RWPE2 (cell line): ENCODE measurements around the gene RAB24.

Source experiments
- ATAC-seq: fragments of 200-7000 bp; cut with Tn5 transposase; 3 replicates; pipeline ENCODE4 v1.9.1; 2021; ENCODE audit warnings: low read depth
- DNase-seq: peaks from one replicate; pipeline ENCODE4 v3.0.0-alpha.2; 2020; ENCODE audit warnings: low spot score
- H3K27ac ChIP-seq: fragments of 450-650 bp; 2 replicates; pipeline ENCODE4 v1.5.1; 2017; ENCODE audit warnings: mild to moderate bottlenecking; ENCODE audit not compliant: poor library complexity, severe bottlenecking
- H3K27me3 ChIP-seq: fragments of 250-450 bp; sonication (Bioruptor Pico); 2 replicates; pipeline ENCODE4 v1.5.1; 2021; ENCODE audit warnings: mild to moderate bottlenecking, moderate library complexity; ENCODE audit not compliant: insufficient read depth, poor library complexity, severe bottlenecking
- H3K36me3 ChIP-seq: fragments of 250-450 bp; sonication (Bioruptor Pico); 2 replicates; pipeline ENCODE4 v1.5.1; 2020; ENCODE audit warnings: low read depth, mild to moderate bottlenecking, moderate library complexity
- H3K4me1 ChIP-seq: fragments of 250-450 bp; sonication (Bioruptor Pico); 2 replicates; pipeline ENCODE4 v1.5.1; 2021; ENCODE audit warnings: mild to moderate bottlenecking, moderate library complexity; ENCODE audit not compliant: insufficient read depth, poor library complexity, severe bottlenecking
- H3K4me3 ChIP-seq: fragments of 250-450 bp; sonication (Bioruptor Pico); 2 replicates; pipeline ENCODE4 v1.5.1; 2021; ENCODE audit warnings: mild to moderate bottlenecking, moderate library complexity; ENCODE audit not compliant: severe bottlenecking
- H3K9me3 ChIP-seq: fragments of 250-450 bp; sonication (Bioruptor Pico); 2 replicates; pipeline ENCODE4 v1.5.1; 2021; ENCODE audit warnings: mild to moderate bottlenecking, moderate library complexity; ENCODE audit not compliant: severe bottlenecking
- CTCF ChIP-seq: fragments of 450-650 bp; IDR thresholded peaks from one replicate; pipeline ENCODE4 v1.5.1; 2017; ENCODE audit warnings: mild to moderate bottlenecking, moderate library complexity; ENCODE audit not compliant: poor library complexity, severe bottlenecking

The RAB24 gene

GRCh38 chr5:177336112-177336511 is 32.6 kb upstream of the RAB24 start:
- DNase-seq, result no peak
- Histone ChIP-seq H3K9me3 (no peaks in the 10 kb centered on the region), H3K4me3 (no peak overlapping the region), H3K4me1 (no peaks in the 10 kb centered on the region), H3K27ac (no peak overlapping the region), H3K27me3 (no peaks in the 10 kb centered on the region), H3K36me3 (peaks cover 87% of the 10 kb centered on the region)
- peak; percentile 55 for ATAC-seq
- TF ChIP-seq CTCF, result peak; percentile 19

GRCh38 chr5:177335701-177336065 is 32.2 kb upstream of the RAB24 start:
- Histone ChIP-seq H3K4me3 (no peak overlapping the region), H3K9me3 (no peaks in the 10 kb centered on the region), H3K27ac (no peak overlapping the region), H3K36me3 (peaks cover 86% of the 10 kb centered on the region), H3K4me1 (no peaks in the 10 kb centered on the region), H3K27me3 (no peaks in the 10 kb centered on the region)
- ATAC-seq (no peak), DNase-seq (no peak)
- no peak for TF ChIP-seq CTCF

- no peak for TF ChIP-seq CTCF
- no peak overlapping the region for H3K4me3 ChIP-seq
- no peak overlapping the region for H3K27ac ChIP-seq
- H3K4me1 ChIP-seq, result no peaks in the 10 kb centered on the region
- peaks cover 86% of the 10 kb centered on the region for H3K36me3 ChIP-seq
- H3K27me3 ChIP-seq, result no peaks in the 10 kb centered on the region
- ATAC-seq (no peak), DNase-seq (no peak)
- no peaks in the 10 kb centered on the region for H3K9me3 ChIP-seq
Observed at GRCh38 chr5:177334781-177335700, 31.5 kb upstream of the RAB24 start.

GRCh38 chr5:177334155-177334551 is 30.6 kb upstream of the RAB24 start:
- Histone ChIP-seq H3K4me3 (no peak overlapping the region), H3K27ac (no peak overlapping the region), H3K9me3 (no peaks in the 10 kb centered on the region), H3K36me3 (peaks cover 86% of the 10 kb centered on the region), H3K27me3 (no peaks in the 10 kb centered on the region), H3K4me1 (no peaks in the 10 kb centered on the region)
- TF ChIP-seq CTCF, result no peak
- DNase-seq (no peak), ATAC-seq (no peak)

GRCh38 chr5:177333420-177334154 is 30.1 kb upstream of the RAB24 start:
- no peak for DNase-seq
- Histone ChIP-seq H3K9me3 (no peaks in the 10 kb centered on the region), H3K4me1 (no peaks in the 10 kb centered on the region), H3K27ac (no peak overlapping the region), H3K36me3 (peaks cover 84% of the 10 kb centered on the region), H3K4me3 (no peak overlapping the region), H3K27me3 (no peaks in the 10 kb centered on the region)
- no peak for TF ChIP-seq CTCF
- ATAC-seq, result no peak
